Effector memory CD4-positive, alpha-beta T cell (primary cell): ENCODE results near the gene IMPG1.
"Not testable (repeated sequence)": the region's sequence is repeated elsewhere in the genome, so short reads cannot be mapped to it uniquely, and the experiment has no call there.

ENCODE experiments used
- DNase-seq, 3 donors: peaks; one replicate each; pipeline ENCODE4 v3.0.0-alpha.2; 2020
- H3K27ac ChIP-seq: 2 replicates; pipeline ENCODE4 v1.7.0; 2013; ENCODE audit warnings: mild to moderate bottlenecking, low read length, moderate library complexity; ENCODE audit not compliant: insufficient read depth, poor library complexity, severe bottlenecking
- H3K27me3 ChIP-seq: replicated peaks from 2 replicates; pipeline ENCODE4 v1.7.0; 2013; ENCODE audit warnings: mild to moderate bottlenecking, low read length; ENCODE audit not compliant: insufficient read depth, control insufficient read depth, poor library complexity, severe bottlenecking
- H3K36me3 ChIP-seq: 2 replicates; pipeline ENCODE4 v1.7.0; 2013; ENCODE audit warnings: mild to moderate bottlenecking, low read length, moderate library complexity; ENCODE audit not compliant: control insufficient read depth, insufficient read depth
- H3K4me1 ChIP-seq: 2 replicates; pipeline ENCODE4 v1.7.0; 2013; ENCODE audit warnings: low read length, mild to moderate bottlenecking; ENCODE audit not compliant: control insufficient read depth, insufficient read depth, poor library complexity, severe bottlenecking
- H3K4me3 ChIP-seq: 2 replicates; pipeline ENCODE4 v1.7.0; 2013; ENCODE audit warnings: low read length, low read depth, mild to moderate bottlenecking; ENCODE audit not compliant: insufficient read depth, poor library complexity, severe bottlenecking
- H3K9me3 ChIP-seq: 2 replicates; pipeline ENCODE4 v1.7.0; 2013; ENCODE audit warnings: mild to moderate bottlenecking, low read length, moderate library complexity; ENCODE audit not compliant: control insufficient read depth

Gene IMPG1

DNA sequence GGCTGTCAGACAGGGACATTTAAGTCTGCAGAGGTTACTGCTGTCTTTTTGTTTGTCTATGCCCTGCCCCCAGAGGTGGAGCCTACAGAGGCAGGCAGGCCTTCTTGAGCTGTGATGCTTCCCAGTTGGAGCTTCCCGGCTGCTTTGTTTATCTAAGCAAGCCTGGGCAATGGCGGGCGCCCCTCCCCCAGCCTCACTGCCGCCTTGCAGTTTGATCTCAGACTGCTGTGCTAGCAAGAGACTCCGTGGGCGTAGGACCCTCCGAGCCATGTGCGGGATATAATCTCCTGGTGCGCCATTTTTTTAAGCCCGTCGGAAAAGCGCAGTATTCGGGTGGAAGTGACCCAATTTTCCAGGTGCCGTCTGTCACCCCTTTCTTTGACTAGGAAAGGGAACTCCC, 167.3 kb downstream of the IMPG1 start:
- not testable (repeated sequence) for H3K4me1 ChIP-seq, H3K27ac ChIP-seq, H3K27me3 ChIP-seq, DNase-seq, H3K4me3 ChIP-seq, H3K9me3 ChIP-seq, H3K36me3 ChIP-seq

DNA sequence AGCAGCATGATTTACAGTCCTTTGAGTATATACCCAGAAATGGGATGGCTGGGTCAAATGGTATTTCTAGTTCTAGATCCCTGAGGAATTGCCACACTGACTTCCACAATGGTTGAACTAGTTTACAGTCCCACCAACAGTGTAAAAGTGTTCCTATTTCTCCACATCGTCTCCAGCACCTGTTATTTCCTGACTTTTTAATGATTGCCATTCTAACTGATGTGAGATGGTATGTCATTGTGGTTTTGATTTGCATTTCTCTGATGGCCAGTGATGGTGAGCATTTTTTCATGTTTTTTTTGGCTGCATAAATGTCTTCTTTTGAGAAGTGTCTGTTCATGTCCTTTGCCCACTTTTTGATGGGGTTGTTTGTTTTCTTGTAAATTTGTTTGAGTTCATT, 172.2 kb downstream of the IMPG1 start:
- not testable (repeated sequence) for H3K4me1 ChIP-seq, H3K36me3 ChIP-seq, H3K27me3 ChIP-seq, DNase-seq, H3K27ac ChIP-seq, H3K4me3 ChIP-seq, H3K9me3 ChIP-seq

DNA sequence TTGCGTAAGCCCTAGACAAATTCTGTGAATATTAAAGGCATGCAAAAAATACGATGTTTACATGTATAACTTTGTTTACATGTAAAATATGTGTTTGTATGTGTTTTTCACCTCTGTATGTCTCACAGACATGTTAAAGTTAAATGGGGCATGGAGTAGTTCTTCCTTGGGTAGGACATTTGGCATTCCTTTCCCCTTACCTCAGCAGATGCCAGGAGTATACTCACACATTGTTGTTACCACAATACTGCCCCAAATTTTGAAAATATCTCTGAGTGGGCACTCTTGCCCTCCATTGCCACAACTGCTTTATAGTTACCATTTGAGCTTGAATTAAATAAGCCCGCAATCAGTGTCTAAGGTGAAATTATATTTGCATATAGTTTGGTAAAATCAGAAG, 175.9 kb downstream of the IMPG1 start:
- Histone ChIP-seq H3K36me3 (no peaks in the 10 kb centered on the region), H3K27ac (no peak overlapping the region), H3K4me1 (no peaks in the 10 kb centered on the region), H3K9me3 (no peaks in the 10 kb centered on the region), H3K4me3 (no peak overlapping the region), H3K27me3 (no peaks in the 10 kb centered on the region)
- no peak for DNase-seq

DNA sequence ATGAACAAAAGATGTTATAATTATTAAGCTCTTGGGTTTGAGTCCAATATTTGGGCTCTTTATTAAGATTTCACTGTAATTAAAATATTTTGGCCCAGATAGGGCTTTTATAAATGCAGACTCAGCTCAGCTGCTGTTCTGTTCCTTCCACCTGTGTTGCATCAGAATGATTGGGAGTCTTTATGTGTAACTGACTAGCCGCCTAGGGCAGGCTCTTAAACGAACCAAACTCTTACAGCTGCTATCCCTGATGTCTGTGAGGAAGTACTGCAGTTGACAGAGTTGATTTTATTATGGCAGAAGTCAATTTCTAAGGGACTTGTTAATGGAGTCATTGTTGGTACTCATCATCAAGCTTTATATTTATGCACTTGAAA, 178.7 kb downstream of the IMPG1 start:
- Histone ChIP-seq H3K36me3 (no peaks in the 10 kb centered on the region), H3K4me1 (no peaks in the 10 kb centered on the region)
- no peak for DNase-seq

DNA sequence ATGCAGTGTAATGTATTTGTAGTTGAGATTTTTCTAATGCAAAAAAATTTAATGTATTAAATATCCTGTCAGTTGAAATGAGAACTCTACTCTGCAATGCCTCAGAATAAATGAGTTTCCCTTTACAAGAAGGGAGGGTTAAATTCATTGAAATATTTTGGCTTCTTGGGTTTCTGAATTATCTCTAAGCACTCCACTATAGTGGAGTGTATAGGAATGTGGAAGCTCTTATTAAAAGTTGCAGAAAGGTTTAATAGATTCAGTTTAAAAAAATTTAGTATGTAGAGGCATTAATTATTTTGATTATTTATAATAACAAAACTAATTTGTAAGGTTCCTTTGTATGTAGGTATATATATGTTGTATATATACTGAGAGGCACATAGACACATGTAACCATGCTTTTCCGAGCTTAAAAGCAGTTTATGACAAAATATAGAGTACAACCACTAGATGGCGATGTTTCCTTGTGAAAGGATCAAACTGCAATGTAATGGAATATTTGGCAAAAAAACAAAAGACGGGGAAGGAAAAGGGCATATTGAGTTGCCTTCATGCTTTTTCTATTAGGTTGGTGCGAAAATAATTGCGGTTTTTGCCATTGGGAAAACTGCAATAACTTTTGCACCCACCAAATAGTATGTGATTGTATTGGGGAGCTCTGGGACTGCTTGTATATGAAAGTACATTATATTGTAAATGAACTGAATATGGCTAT, 179.2 kb downstream of the IMPG1 start:
- DNase-seq: no peak
- Histone ChIP-seq H3K27ac (no peak overlapping the region), H3K36me3 (no peaks in the 10 kb centered on the region), H3K27me3 (no peaks in the 10 kb centered on the region), H3K4me3 (no peak overlapping the region), H3K4me1 (no peaks in the 10 kb centered on the region), H3K9me3 (no peaks in the 10 kb centered on the region)

More for the DNA sequence above, 178.7 kb downstream of the IMPG1 start:
- Histone ChIP-seq H3K9me3 (no peaks in the 10 kb centered on the region), H3K27ac (no peak overlapping the region), H3K4me3 (no peak overlapping the region), H3K27me3 (no peaks in the 10 kb centered on the region)

DNA sequence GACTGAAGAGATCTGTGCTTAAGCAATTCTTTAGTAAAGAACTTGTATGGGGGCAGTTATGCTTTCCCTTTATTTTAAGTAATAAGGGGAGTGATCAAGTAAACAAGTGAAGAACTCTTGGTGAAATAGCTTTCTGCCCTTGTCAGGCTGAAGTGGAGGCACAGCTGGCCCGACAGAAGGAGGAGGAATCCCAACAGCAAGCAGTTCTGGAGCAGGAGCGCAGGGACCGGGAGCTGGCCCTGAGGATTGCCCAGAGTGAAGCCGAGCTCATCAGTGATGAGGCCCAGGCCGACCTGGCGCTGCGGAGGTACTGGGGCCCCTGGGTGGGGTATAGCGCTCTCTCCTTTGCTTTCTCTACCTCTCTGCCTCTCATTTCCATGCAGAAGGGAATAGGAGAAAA, 180.1 kb downstream of the IMPG1 start:
- no peak for DNase-seq
- Histone ChIP-seq H3K9me3 (no peaks in the 10 kb centered on the region), H3K27me3 (no peaks in the 10 kb centered on the region), H3K4me1 (no peaks in the 10 kb centered on the region), H3K4me3 (no peak overlapping the region), H3K36me3 (no peaks in the 10 kb centered on the region), H3K27ac (no peak overlapping the region)

DNA sequence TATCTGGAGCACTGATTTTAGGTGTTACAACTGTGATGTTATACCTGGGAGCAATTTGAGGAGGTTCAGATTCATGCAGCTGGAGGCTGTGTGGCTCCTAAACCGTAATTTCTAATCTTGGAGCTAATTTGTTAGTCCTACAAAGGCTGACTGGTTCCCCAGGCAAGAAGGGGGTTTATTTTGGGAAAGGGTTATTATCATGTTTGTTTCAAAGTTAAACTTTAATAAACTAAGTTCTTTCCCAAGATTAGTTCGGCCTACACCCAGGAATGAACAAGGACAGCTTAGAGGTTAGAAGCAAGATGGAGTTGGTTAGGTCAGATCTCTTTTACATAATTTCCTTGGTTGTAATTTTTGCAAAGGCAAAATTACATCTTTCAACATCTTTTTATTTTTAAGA, 187.6 kb downstream of the IMPG1 start:
- Histone ChIP-seq H3K27ac (no peak overlapping the region), H3K4me3 (no peak overlapping the region), H3K27me3 (no peaks in the 10 kb centered on the region), H3K9me3 (no peaks in the 10 kb centered on the region), H3K36me3 (no peaks in the 10 kb centered on the region), H3K4me1 (no peaks in the 10 kb centered on the region)
- no peak for DNase-seq

DNA sequence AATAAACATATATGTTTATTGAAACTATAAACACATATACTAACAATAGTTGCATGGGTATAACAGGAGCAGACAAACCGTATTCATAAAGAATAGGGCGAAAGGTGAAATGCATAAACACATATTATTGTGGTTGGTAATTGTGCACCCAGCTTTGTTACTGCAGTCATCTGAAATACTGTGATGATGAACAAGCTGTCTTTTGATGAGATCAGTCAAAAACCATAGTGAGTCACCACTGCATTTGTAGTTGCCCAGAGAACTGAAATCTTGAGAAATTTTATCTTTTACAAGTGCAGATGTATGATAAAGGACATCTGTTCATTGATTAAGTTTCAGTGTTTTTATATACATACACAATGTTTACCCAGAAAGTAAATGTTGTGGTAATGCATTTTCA, 189.7 kb downstream of the IMPG1 start:
- Histone ChIP-seq H3K9me3 (no peaks in the 10 kb centered on the region), H3K4me3 (no peak overlapping the region), H3K36me3 (no peaks in the 10 kb centered on the region), H3K4me1 (no peaks in the 10 kb centered on the region), H3K27me3 (no peaks in the 10 kb centered on the region), H3K27ac (no peak overlapping the region)
- no peak for DNase-seq

DNA sequence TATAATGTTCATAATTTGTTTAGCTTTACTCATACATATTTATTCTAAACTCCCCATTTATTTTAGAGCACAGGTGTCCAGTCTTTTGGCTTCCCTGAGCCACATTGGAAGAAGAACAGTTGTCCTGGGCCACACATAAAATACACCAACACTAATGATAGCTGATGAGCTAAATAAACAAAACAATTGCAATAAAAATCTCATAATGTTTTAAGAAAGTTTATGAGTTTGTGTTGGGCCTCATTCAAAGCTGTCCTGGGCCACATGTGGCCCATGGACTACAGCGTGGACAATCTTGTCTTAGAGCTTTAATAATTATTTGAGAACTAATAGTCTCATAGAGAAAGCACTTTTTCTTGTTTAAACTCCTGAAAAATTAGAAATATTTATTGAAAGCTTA, 192.2 kb downstream of the IMPG1 start:
- Histone ChIP-seq H3K4me3 (no peak overlapping the region), H3K4me1 (no peaks in the 10 kb centered on the region), H3K9me3 (no peaks in the 10 kb centered on the region), H3K27me3 (no peaks in the 10 kb centered on the region), H3K36me3 (no peaks in the 10 kb centered on the region), H3K27ac (no peak overlapping the region)
- no peak for DNase-seq

DNA sequence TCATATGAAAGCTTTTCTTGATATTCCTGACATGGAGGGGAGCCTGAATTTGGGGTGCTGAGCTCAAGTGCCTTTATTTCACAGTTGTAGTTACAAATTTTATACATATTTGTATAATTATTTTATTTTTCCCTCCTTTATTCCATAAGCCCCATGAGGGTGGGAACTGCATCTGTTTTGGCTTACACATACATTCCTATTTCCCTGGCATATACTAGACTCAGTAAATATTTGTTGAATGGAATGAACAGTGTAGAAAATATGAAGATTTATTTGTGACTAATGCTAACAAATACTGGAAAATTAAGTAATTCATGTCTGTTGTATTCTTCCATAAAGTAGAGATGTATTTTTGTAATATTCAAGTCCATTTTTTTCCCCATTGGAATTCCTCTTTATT, 196.3 kb downstream of the IMPG1 start:
- no peaks in the 10 kb centered on the region for H3K27me3 ChIP-seq
- DNase-seq: no peak
- H3K9me3 ChIP-seq: no peaks in the 10 kb centered on the region
- no peaks in the 10 kb centered on the region for H3K36me3 ChIP-seq
- H3K4me3 ChIP-seq: no peak overlapping the region
- no peaks in the 10 kb centered on the region for H3K4me1 ChIP-seq
- H3K27ac ChIP-seq: no peak overlapping the region
